Measurements from ENCODE around the gene SLC12A6.
A peak's percentile ranks its signal among the peaks of the same experiment; 100 is the strongest.
"Not testable (repeated sequence)": the region's sequence is repeated elsewhere in the genome, so short reads cannot be mapped to it uniquely, and the experiment has no call there.

Gene SLC12A6

GRCh38 chr15:34355241-34355640, 17.7 kb upstream of the SLC12A6 start:
- DNase-seq, result no peak

GRCh38 chr15:34354286-34354685, 16.7 kb upstream of the SLC12A6 start:
- no peak for DNase-seq

- DNase-seq, result no peak
These were observed 16.0 kb upstream of the SLC12A6 start for GRCh38 chr15:34353627-34354026.

GRCh38 chr15:34352996-34353395, 15.4 kb upstream of the SLC12A6 start:
- DNase-seq, result not testable (repeated sequence)

GRCh38 chr15:34349769-34350168, 12.2 kb upstream of the SLC12A6 start:
- no peak for DNase-seq

GRCh38 chr15:34348735-34349300, 11.2 kb upstream of the SLC12A6 start:
- DNase-seq, result no peak

GRCh38 chr15:34347951-34348638, 10.5 kb upstream of the SLC12A6 start:
- no peak for DNase-seq

GRCh38 chr15:34342737-34343575, 5.4 kb upstream of the SLC12A6 start, which contains the start of the genes NOP10 and NUTM1:
TSS of gene NOP10 (minus strand) at chr15:34343136. CDS start at chr15:34343073, 63 bp downstream.
TSS of gene NUTM1 (plus strand) at chr15:34343315. CDS start at chr15:34343697, 382 bp downstream.
- DNase-seq, result peak; percentile 91 to 94

GRCh38 chr15:34342213-34342736, 4.7 kb upstream of the SLC12A6 start:
- not testable (repeated sequence) for DNase-seq

GRCh38 chr15:34341381-34342212, 4.0 kb upstream of the SLC12A6 start:
- no peak for DNase-seq

GRCh38 chr15:34339946-34340345, 2.4 kb upstream of the SLC12A6 start:
- DNase-seq, result no peak

- DNase-seq, result no peak
These were observed 766 bp upstream of the SLC12A6 start for GRCh38 chr15:34338347-34338746.

GRCh38 chr15:34336991-34337556, 507 bp downstream of the SLC12A6 start:
- peak; percentile 22 to 46 for DNase-seq

GRCh38 chr15:34336231-34336990, 1.2 kb downstream of the SLC12A6 start:
- DNase-seq, result no peak

GRCh38 chr15:34335176-34336032, 2.2 kb downstream of the SLC12A6 start:
- no peak for DNase-seq

GRCh38 chr15:34334672-34335071, 2.9 kb downstream of the SLC12A6 start:
- DNase-seq, result no peak

- DNase-seq, result no peak
These were observed 4.9 kb downstream of the SLC12A6 start for GRCh38 chr15:34332553-34333120.

- DNase-seq, result no peak
These were observed 5.8 kb downstream of the SLC12A6 start for GRCh38 chr15:34331809-34332208.

GRCh38 chr15:34330279-34330678, 7.3 kb downstream of the SLC12A6 start:
- DNase-seq, result no peak

- no peak for DNase-seq
These were observed 8.6 kb downstream of the SLC12A6 start for GRCh38 chr15:34329006-34329405.

All from NCI-H524 (cell line).